ENCODE measurements around the gene ARHGAP6. TPM values are rescaled to one million over a fixed set of nuclear protein-coding genes. Genes with fewer than 3 reads are reported as not detected.

ARHGAP6 gene
- total RNA-seq, 1 experiment from 2014 or later = 0.10 TPM

GRCh38 chrX:11399489-11400094 is 266.1 kb downstream of the ARHGAP6 start:
- H3K27ac ChIP-seq (ENCODE audit: low read depth, low read length) = no peak overlapping the region

More at GRCh38 chrX:11399489-11400094, 266.1 kb downstream of the ARHGAP6 start:
- DNase-seq (ENCODE audit: low read depth, low spot score) = no peak
- TF ChIP-seq CBX3 (IDR thresholded peaks at IDR 0.05; ENCODE audit: low read depth) (no peak), ZFX (IDR thresholded peaks at IDR 0.05) (no peak), ELF1 (IDR thresholded peaks at IDR 0.05; ENCODE audit: borderline replicate concordance, low read depth) (no peak), SP1 (IDR thresholded peaks at IDR 0.05; ENCODE audit: low read depth) (no peak), REST (IDR thresholded peaks at IDR 0.05; ENCODE audit: low read depth) (no peak), MAX (IDR thresholded peaks at IDR 0.05) (no peak), SRF (IDR thresholded peaks at IDR 0.05; ENCODE audit: low read depth) (no peak), ATF3 (IDR thresholded peaks at IDR 0.05) (no peak), TCF7L2 (IDR thresholded peaks at IDR 0.05; ENCODE audit: borderline replicate concordance, extremely low read depth, insufficient read depth, insufficient read length) (no peak), SIN3A (IDR thresholded peaks at IDR 0.05; ENCODE audit: low read depth) (no peak), CEBPB (IDR thresholded peaks at IDR 0.05; ENCODE audit: low read depth) (no peak), YY1 (IDR thresholded peaks at IDR 0.05; ENCODE audit: extremely low read depth, insufficient replicate concordance, low read depth, low read length) (no peak), POLR2AphosphoS5 (IDR thresholded peaks at IDR 0.05; ENCODE audit: low read depth, low read length) (no peak), ZNF274 (IDR thresholded peaks at IDR 0.05; ENCODE audit: low read depth, low read length) (no peak), EGR1 (IDR thresholded peaks at IDR 0.05; ENCODE audit: low read depth) (no peak), EZH2phosphoT487 (IDR thresholded peaks at IDR 0.05; ENCODE audit: borderline replicate concordance) (no peak), RAD21 (IDR thresholded peaks at IDR 0.05; ENCODE audit: low read depth) (no peak)
- Histone ChIP-seq H3K9me3 (ENCODE audit: control insufficient read depth in 1 of 2, insufficient read depth in 1 of 2, low read depth in 1 of 2, low read length in 2 of 2) (no peaks in the 10 kb centered on the region), H3K4me3 (replicated peaks in 1 of 2; ENCODE audit: low read depth in 1 of 2, low read length in 2 of 2) (no peak overlapping the region), H3K9ac (ENCODE audit: low read length) (no peak overlapping the region), H2AFZ (ENCODE audit: low read depth, low read length, poor library complexity, severe bottlenecking) (no peak overlapping the region), H3K4me1 (ENCODE audit: control insufficient read depth in 1 of 2, insufficient read depth in 2 of 2, low read length in 2 of 2) (no peaks in the 10 kb centered on the region), H3K27me3 (ENCODE audit: insufficient read depth, low read length) (no peaks in the 10 kb centered on the region), H3K79me2 (ENCODE audit: insufficient read depth, low read length) (no peaks in the 10 kb centered on the region), H3K4me2 (ENCODE audit: low read length) (no peak overlapping the region), H3K9me2 (ENCODE audit: insufficient read depth) (no peaks in the 10 kb centered on the region), H3K36me3 (ENCODE audit: control insufficient read depth in 1 of 2, insufficient read depth in 2 of 2, low read length in 2 of 2) (no peaks in the 10 kb centered on the region), H4K20me1 (ENCODE audit: insufficient read depth) (no peaks in the 10 kb centered on the region)
- ChIA-PET CTCF (no interaction called here), POLR2A (interaction anchor here (0.7 kb wide), 1 partner anchor 9 kb away, joined by 3 read pairs; no protein-coding TSS in a partner anchor), RAD21 (ENCODE audit: low non-redundant PET in 1 of 2, low total read pairs in 2 of 2, uncharacterized antibody in 2 of 2, unreplicated experiment in 2 of 2) (no interaction called here)
- intact Hi-C loops (cut with micrococcal nuclease) = no loop called here
- ATAC-seq = no peak
- BruUV-seq (replicated peaks) = no TSS peak

Data from HCT116 (cell line).